SU-DHL-6 (cell line): ENCODE results near the gene ZNF319.

Source experiments
- H2AFZ ChIP-seq: fragments of 200-600 bp; sonication (generic); 2 replicates; pipeline ENCODE4 v1.6.1; 2014; ENCODE audit warnings: low read depth, mild to moderate bottlenecking, moderate library complexity, mixed read lengths, antibody characterized with exemption, low read length; ENCODE audit not compliant: severe bottlenecking
- H3F3A ChIP-seq: fragments of 200-600 bp; shearing (Covaris generic); 2 replicates; pipeline ENCODE4 v1.6.0; 2016; ENCODE audit warnings: antibody characterized with exemption, mild to moderate bottlenecking; ENCODE audit not compliant: insufficient read depth
- H3K27ac ChIP-seq: fragments of 200-600 bp; sonication (generic); 2 replicates; pipeline ENCODE4 v1.5.1; 2016; ENCODE audit warnings: low read depth, mild to moderate bottlenecking, low read length, moderate library complexity, mixed read lengths
- H3K27me3 ChIP-seq: fragments of 200-600 bp; sonication (generic), shearing (Covaris generic); 2 replicates; pipeline ENCODE4 v1.6.0; 2014; ENCODE audit warnings: mild to moderate bottlenecking, low read length
- H3K36me3 ChIP-seq: fragments of 200-600 bp; sonication (generic); 2 replicates; pipeline ENCODE4 v1.6.1; 2014; ENCODE audit warnings: mild to moderate bottlenecking, low read length, mixed read lengths
- H3K4me2 ChIP-seq: fragments of 300-600, 200-600 bp; shearing (Covaris generic), sonication (generic); 2 replicates; pipeline ENCODE4 v1.6.0; 2014; ENCODE audit warnings: low read length, low read depth, mild to moderate bottlenecking; ENCODE audit not compliant: poor library complexity, severe bottlenecking
- H3K4me3 ChIP-seq: fragments of 200-600 bp; sonication (generic); 2 replicates; pipeline ENCODE4 v1.5.1; 2014; ENCODE audit warnings: antibody characterized with exemption, low read length, mild to moderate bottlenecking, mixed read lengths; ENCODE audit not compliant: insufficient read depth, poor library complexity, severe bottlenecking
- H3K79me2 ChIP-seq: fragments of 200-600 bp; sonication (generic); 2 replicates; pipeline ENCODE4 v1.6.1; 2014; ENCODE audit warnings: mild to moderate bottlenecking, low read length, moderate library complexity; ENCODE audit not compliant: insufficient read depth
- H3K9ac ChIP-seq: fragments of 200-600 bp; sonication (generic); 2 replicates; pipeline ENCODE4 v1.7.0; 2014; ENCODE audit warnings: mild to moderate bottlenecking, low read length
- H3K9me2 ChIP-seq: fragments of 200-600 bp; sonication (generic); replicated peaks from 2 replicates; pipeline ENCODE4 v1.6.1; 2014; ENCODE audit warnings: low read length; ENCODE audit not compliant: insufficient read depth
- H3K9me3 ChIP-seq: fragments of 200-600 bp; sonication (generic); 2 replicates; pipeline ENCODE4 v1.6.1; 2014; ENCODE audit warnings: low read length, mixed read lengths; ENCODE audit not compliant: insufficient read depth
- H4K20me1 ChIP-seq: fragments of 200-600 bp; sonication (generic); 2 replicates; pipeline ENCODE4 v1.6.1; 2014; ENCODE audit warnings: low read depth, mild to moderate bottlenecking, antibody characterized with exemption, low read length, moderate library complexity, mixed read lengths
- CTCF ChIP-seq: fragments of 200-600 bp; sonication (generic); IDR thresholded peaks from one replicate; pipeline ENCODE4 v1.5.1; 2017; ENCODE audit warnings: antibody characterized with exemption, mild to moderate bottlenecking, low read length, moderate library complexity; ENCODE audit not compliant: insufficient read depth, poor library complexity, severe bottlenecking
- EZH2phosphoT487 ChIP-seq: fragments of 200-600 bp; sonication (generic), shearing (Covaris generic); conservative IDR thresholded peaks from 2 replicates; pipeline ENCODE4 v1.6.1; 2018; ENCODE audit warnings: mild to moderate bottlenecking, antibody characterized with exemption, low read length, moderate library complexity, mixed read lengths

ZNF319 gene

GRCh38 chr16:57969451-57970123, 30.9 kb downstream of the ZNF319 start:
- H3F3A ChIP-seq, result no peaks in the 10 kb centered on the region
- TF ChIP-seq EZH2phosphoT487 (no peak), CTCF (no peak)
- no peaks in the 10 kb centered on the region for H3K9me2 ChIP-seq
- no peaks in the 10 kb centered on the region for H3K36me3 ChIP-seq
- H3K27ac ChIP-seq, result no peak overlapping the region
- H3K27me3 ChIP-seq, result no peaks in the 10 kb centered on the region
- no peak overlapping the region for H3K4me2 ChIP-seq
- H3K4me3 ChIP-seq, result no peak overlapping the region
- no peaks in the 10 kb centered on the region for H3K9me3 ChIP-seq
- no peaks in the 10 kb centered on the region for H4K20me1 ChIP-seq
- no peak overlapping the region for H2AFZ ChIP-seq
- no peak overlapping the region for H3K9ac ChIP-seq
- no peaks in the 10 kb centered on the region for H3K79me2 ChIP-seq

GRCh38 chr16:57967916-57968315, 32.6 kb downstream of the ZNF319 start:
- H3F3A ChIP-seq, result no peaks in the 10 kb centered on the region
- H3K4me3 ChIP-seq, result no peak overlapping the region
- H3K27ac ChIP-seq, result no peak overlapping the region
- no peaks in the 10 kb centered on the region for H3K79me2 ChIP-seq
- H3K9ac ChIP-seq, result no peak overlapping the region
- no peak for TF ChIP-seq CTCF
- H3K9me2 ChIP-seq, result no peaks in the 10 kb centered on the region
- H3K27me3 ChIP-seq, result no peaks in the 10 kb centered on the region
- no peaks in the 10 kb centered on the region for H3K36me3 ChIP-seq
- no peaks in the 10 kb centered on the region for H4K20me1 ChIP-seq
- no peaks in the 10 kb centered on the region for H3K9me3 ChIP-seq
- H3K4me2 ChIP-seq, result no peak overlapping the region
- no peak overlapping the region for H2AFZ ChIP-seq

- Histone ChIP-seq H3K9me3 (no peaks in the 10 kb centered on the region), H3F3A (no peaks in the 10 kb centered on the region), H3K79me2 (no peaks in the 10 kb centered on the region), H4K20me1 (no peaks in the 10 kb centered on the region), H3K9me2 (no peaks in the 10 kb centered on the region), H3K27ac (no peak overlapping the region), H3K4me3 (no peak overlapping the region), H3K9ac (no peak overlapping the region), H3K4me2 (no peak overlapping the region), H2AFZ (no peak overlapping the region), H3K27me3 (no peaks in the 10 kb centered on the region), H3K36me3 (no peaks in the 10 kb centered on the region)
- no peak for TF ChIP-seq EZH2phosphoT487
- TF ChIP-seq CTCF, result no peak
These were observed 33.5 kb downstream of the ZNF319 start for GRCh38 chr16:57966986-57967385.
